GM12865 (cell line): Measurements from ENCODE around the gene PTGR2.
"Not testable (repeated sequence)": the region's sequence is repeated elsewhere in the genome, so short reads cannot be mapped to it uniquely, and the experiment has no call there.

Experiments used
- DNase-seq: peaks from one replicate; pipeline ENCODE4 v3.0.0; 2010; ENCODE audit warnings: low read depth
- H3K4me3 ChIP-seq: 2 replicates; pipeline ENCODE4 v1.5.1; 2011; ENCODE audit warnings: mild to moderate bottlenecking, low read depth, low read length, control low read depth
- CTCF ChIP-seq: IDR thresholded peaks from 2 replicates; pipeline ENCODE4 v1.5.1; 2011; ENCODE audit warnings: low read length, control low read depth, low read depth, inconsistent platforms; ENCODE audit not compliant: insufficient read depth; ENCODE audit errors: missing control alignments

The PTGR2 gene

GRCh38 chr14:73833034-73833433 is 18.6 kb upstream of the PTGR2 start:
- DNase-seq: no peak
- no peak overlapping the region for H3K4me3 ChIP-seq
- TF ChIP-seq CTCF: no peak

- no peak overlapping the region for H3K4me3 ChIP-seq
- TF ChIP-seq CTCF: no peak
- DNase-seq: no peak
These were observed 17.9 kb upstream of the PTGR2 start for GRCh38 chr14:73833530-73834260.

- H3K4me3 ChIP-seq: no peak overlapping the region
- no peak for DNase-seq
- TF ChIP-seq CTCF: no peak
These were observed 17.4 kb upstream of the PTGR2 start for GRCh38 chr14:73834261-73834625.

GRCh38 chr14:73838293-73839034 is 13.2 kb upstream of the PTGR2 start:
- not testable (repeated sequence) for DNase-seq

GRCh38 chr14:73842201-73842600 is 9.4 kb upstream of the PTGR2 start:
- no peak for TF ChIP-seq CTCF
- DNase-seq: no peak
- no peak overlapping the region for H3K4me3 ChIP-seq

More at GRCh38 chr14:73838293-73839034, 13.2 kb upstream of the PTGR2 start:
- not testable (repeated sequence) for H3K4me3 ChIP-seq

- DNase-seq: no peak
- TF ChIP-seq CTCF: no peak
- H3K4me3 ChIP-seq: no peak overlapping the region
These were observed 8.8 kb upstream of the PTGR2 start for GRCh38 chr14:73842851-73843250.

GRCh38 chr14:73843296-73843695 is 8.3 kb upstream of the PTGR2 start:
- no peak for TF ChIP-seq CTCF
- no peak for DNase-seq
- H3K4me3 ChIP-seq: no peak overlapping the region
